Heart right ventricle (tissue), 16 donors: ENCODE data around the gene UBE3C. TPM values are rescaled to one million over a fixed set of nuclear protein-coding genes. Genes with fewer than 3 reads are reported as not detected.

Source experiments
- ATAC-seq, 8 donors: fragments of 200-7000 bp; cut with Tn5 transposase; one replicate each; pipeline ENCODE4 v1.9.1; 2020; ENCODE audit warnings: mild to moderate bottlenecking in 8 of 8, moderate library complexity in 8 of 8, moderate number of reproducible peaks in 1 of 8
- DNase-seq, 2 donors: peaks; one replicate each; pipeline ENCODE4 v3.0.0-alpha.2; 2020
- H3K27ac ChIP-seq, 10 donors: fragments of 200-600 bp; sonication (generic) in 2 of 10; one replicate each; pipeline versions ENCODE4 v1.5.0 to v1.8.0; 2020 to 2022; ENCODE audit warnings: mild to moderate bottlenecking in 3 of 10
- H3K27me3 ChIP-seq, 7 donors: fragments of 200-600 bp; one replicate each; pipeline ENCODE4 v1.8.0; 2021 to 2022; ENCODE audit warnings: mild to moderate bottlenecking in 2 of 7
- H3K36me3 ChIP-seq, 9 donors: fragments of 200-600 bp; sonication (generic) in 1 of 9; one replicate each; pipeline versions ENCODE4 v1.5.0 to v1.8.0; 2020 to 2022; ENCODE audit warnings: mild to moderate bottlenecking in 2 of 9
- H3K4me1 ChIP-seq, 9 donors: fragments of 200-600 bp; sonication (generic) in 1 of 9; one replicate each; pipeline versions ENCODE4 v1.5.0 to v1.8.0; 2020 to 2022; ENCODE audit warnings: mild to moderate bottlenecking in 4 of 9
- H3K4me3 ChIP-seq, 10 donors: fragments of 200-600 bp; sonication (generic) in 2 of 10; one replicate each; pipeline versions ENCODE4 v1.5.0 to v1.8.0; 2020 to 2022; ENCODE audit warnings: mild to moderate bottlenecking in 7 of 10, moderate library complexity in 2 of 10
- H3K9me3 ChIP-seq, 11 donors: fragments of 200-600 bp in 10 of 11; sonication (generic) in 2 of 11; one replicate each; pipeline versions ENCODE4 v1.5.0 to v1.8.0; 2013 to 2022; ENCODE audit warnings: mild to moderate bottlenecking in 2 of 11, control low read depth in 1 of 11, moderate library complexity in 1 of 11
- CTCF ChIP-seq, 9 donors: fragments of 200-600 bp; sonication (generic) in 2 of 9; IDR thresholded peaks; one replicate each; pipeline versions ENCODE4 v1.5.0 to v1.8.0; 2021 to 2022; ENCODE audit warnings: antibody characterized with exemption in 9 of 9, mild to moderate bottlenecking in 5 of 9, moderate library complexity in 1 of 9
- whole genome bisulfite sequencing, 2 donors: extraction: QIAGEN DNeasy Blood & Tissue Kit; methylation state at CpG; one replicate each; pipeline ENCODE4 v1.1.7; 2013; ENCODE audit warnings: inconsistent platforms in 1 of 2; 5-methylcytosine and 5-hydroxymethylcytosine counted together
- intact Hi-C, 10 donors: fragments of 100-400 bp; cut with DNase I; formaldehyde crosslinking; loops; one replicate each; pipeline versions ENCODE4 v1.11.1 to v1.14.2; 2022
- polyA plus RNA-seq, 2 donors: library from polyadenylated mRNA; stranded (reverse); fragments of 200-250 nt; gene quantifications; one replicate each; pipeline ENCODE4 v1.2.3, GENCODE V29; 2013
- total RNA-seq, 10 donors: library from RNA; stranded (reverse); fragmentation: NEBNext Ultra II Directional in 3 of 10; extraction: Animal tissue kit (Norgen Biotek cat#: 25700) in 3 of 10; gene quantifications; one replicate each; pipeline versions ENCODE4 v1.2.1 to v1.2.4, GENCODE V29; 2021 to 2023
- donor health status: Arrhythmogenic right ventricular cardiomyopathy.
- donor health status: ischemic (EF 13 %, LVEDD 7.1; RV severe dilation, severe dysfunction).
- donor health status: healthy with polysubstance abuse.
- donor health status: DM: no; HTN: yes; CAD: no.
- donor health status: DM: no; HTN: no; CAD: no.
- donor health status: ischemic (EF 25% LVEDD 6.9; RV normal size, moderate dysfunction).
- donor health status: ischemic (EF 25% LVEDD 5.7; RV mildly dilated, moderate dysfunction).
- donor health status: healthy.
- donor health status: DM: yes; HTN: yes; CAD: no.
- donor health status: Ischemic cardiomyopathy.
- donor health status: ischemic (EF 35%, LVEDD 5.7; RV mildly dilated, moderate dysfunction).
- donor health status: nonischemic (EF 11% LVEDD 7.7; RV severe dilation, severe dysfunction).
- donor health status: DM: yes; HTN: yes; CAD: no.
- donor health status: PGD.
- donor health status: ischemic (EF 29% LVEDD 5.4; RV normal size, mild dysfunction).
- donor health status: nonischemic (EF 23%, LVEDD 6.1; RV moderate dilation, normal function).

UBE3C gene
- total and polyA plus RNA-seq, 12 donors: 10.5 to 53.8 (median 48.8) TPM

DNA sequence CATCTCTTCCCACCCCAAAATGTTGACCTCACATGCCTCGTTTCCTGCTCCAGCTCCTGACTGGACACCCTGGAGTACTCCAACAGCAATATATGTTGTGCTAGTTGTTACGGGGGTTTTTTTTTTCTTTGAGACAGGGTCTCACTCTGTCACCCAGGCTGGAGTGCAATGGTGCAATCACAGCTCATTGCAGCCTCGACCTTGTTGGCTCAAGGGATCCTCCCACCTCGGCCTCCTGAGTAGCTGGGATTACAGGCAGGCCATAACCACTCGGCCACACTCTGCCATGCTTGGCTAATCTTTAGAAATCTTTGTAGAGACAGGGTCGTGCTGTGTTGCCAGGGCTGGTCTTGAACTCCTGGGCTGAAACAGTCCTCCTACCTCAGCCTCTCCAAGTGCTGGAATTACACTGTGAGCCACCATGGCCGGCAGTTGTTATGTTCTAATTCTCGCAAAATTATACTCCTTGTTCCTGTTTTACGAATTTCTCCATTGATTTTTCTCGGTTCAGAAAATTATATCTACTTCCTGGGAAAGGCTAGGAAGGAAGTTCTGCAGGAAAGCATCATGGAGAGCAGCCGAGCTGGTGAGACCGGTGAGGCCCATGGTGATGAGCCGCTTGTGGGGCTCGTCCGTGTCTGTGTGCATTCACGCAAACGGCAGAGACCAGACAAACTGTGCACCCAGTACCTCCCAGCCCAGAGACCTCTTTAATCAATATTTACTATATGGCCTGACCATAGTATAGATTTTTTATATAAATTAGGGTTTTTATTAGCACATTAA lies 145.7 kb downstream of the UBE3C start:
- TF ChIP-seq CTCF (IDR thresholded peaks at IDR 0.05): no peak
- DNase-seq (no peak), ATAC-seq (no peak)
- 82 to 92% methylated on average over 17 of the region's 17 CpGs for WGBS, 2 donors
- H3K9me3 ChIP-seq: peaks cover 0 to 13% (median 0%) of the 10 kb centered on the region in 11 donors
- no peaks in the 10 kb centered on the region for H3K36me3 ChIP-seq
- H3K4me3 ChIP-seq: no peak overlapping the region
- H3K4me1 ChIP-seq: peaks cover 0 to 11% (median 7%) of the 10 kb centered on the region in 9 donors
- peaks cover 0 to 12% (median 4%) of the 10 kb centered on the region in 7 donors for H3K27me3 ChIP-seq
- intact Hi-C loops: no loop called here
- no peak overlapping the region for H3K27ac ChIP-seq

DNA sequence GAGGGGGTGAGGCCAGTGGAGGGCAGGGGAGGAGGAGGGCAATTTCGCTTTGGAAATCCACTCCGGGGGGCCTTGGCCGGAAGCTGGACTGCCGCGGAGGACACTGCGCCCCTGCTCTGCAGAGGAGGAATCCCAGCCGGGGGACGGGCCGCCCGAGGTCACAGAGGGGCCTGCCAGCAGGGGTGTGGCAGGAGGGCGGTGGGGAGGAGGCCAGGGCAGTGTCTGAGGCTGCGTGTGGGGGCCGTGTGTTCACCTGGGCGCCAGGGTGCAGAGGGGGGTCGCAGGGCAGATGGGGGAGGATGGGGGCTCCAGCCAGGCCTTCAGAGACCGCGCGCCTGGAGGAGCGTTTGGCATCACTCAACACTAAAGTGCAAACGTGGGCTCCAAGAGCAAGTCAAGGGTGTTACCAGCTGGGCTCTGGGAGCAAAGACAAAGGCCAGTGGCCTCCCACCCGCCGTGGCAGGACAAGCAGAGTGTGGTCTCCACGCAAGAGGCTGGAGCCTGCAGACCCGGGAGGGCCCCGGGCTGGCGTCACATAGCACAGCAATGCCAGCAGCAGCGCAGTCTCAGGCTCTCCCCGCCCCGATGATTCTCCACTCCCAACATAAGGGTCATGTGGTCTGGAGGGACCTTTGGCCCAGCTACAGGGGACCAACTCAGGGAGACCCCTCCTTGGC lies 152.8 kb downstream of the UBE3C start:
- peaks cover 0 to 22% (median 0%) of the 10 kb centered on the region in 7 donors for H3K27me3 ChIP-seq
- ATAC-seq: no peak
- TF ChIP-seq CTCF (IDR thresholded peaks at IDR 0.05): no peak
- no peak overlapping the region for H3K27ac ChIP-seq
- 76 to 82% methylated on average over 29 of the region's 29 CpGs for WGBS, 2 donors
- DNase-seq: no peak
- no peaks in the 10 kb centered on the region for H3K9me3 ChIP-seq
- no peaks in the 10 kb centered on the region for H3K4me1 ChIP-seq
- no peaks in the 10 kb centered on the region for H3K36me3 ChIP-seq
- intact Hi-C loops: no loop called here
- no peak overlapping the region for H3K4me3 ChIP-seq

DNA sequence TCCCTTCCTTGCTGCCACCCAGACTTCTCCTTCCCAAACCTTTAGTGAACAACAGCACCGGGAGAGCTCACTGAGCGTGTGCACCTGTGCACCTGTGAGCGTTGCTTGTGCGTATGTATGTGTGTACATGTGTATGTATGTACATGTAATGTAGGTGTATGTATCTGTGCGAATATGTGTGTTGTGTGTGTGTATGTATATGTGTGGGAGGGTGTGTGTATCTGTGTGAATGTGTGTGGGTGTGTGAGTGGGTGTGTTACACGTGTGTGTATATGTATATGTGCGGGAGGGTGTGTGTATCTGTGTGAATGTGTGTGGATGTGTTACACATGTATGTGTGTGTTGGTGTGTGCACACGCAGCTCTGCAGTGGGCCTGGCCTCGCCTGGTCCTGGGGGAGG lies 153.5 kb downstream of the UBE3C start:
- WGBS, 2 donors: 93 to 96% methylated on average over 9 of the region's 9 CpGs
- Histone ChIP-seq H3K9me3 (no peaks in the 10 kb centered on the region), H3K27ac (no peak overlapping the region), H3K4me1 (no peaks in the 10 kb centered on the region), H3K36me3 (no peaks in the 10 kb centered on the region), H3K4me3 (no peak overlapping the region), H3K27me3 (peaks cover 0 to 22% (median 0%) of the 10 kb centered on the region in 7 donors)
- no peak for DNase-seq
- ATAC-seq: no peak
- intact Hi-C loops: no loop called here
- no peak for TF ChIP-seq CTCF (IDR thresholded peaks at IDR 0.05)

- no peak for TF ChIP-seq CTCF (IDR thresholded peaks at IDR 0.05)
- no peaks in the 10 kb centered on the region for H3K4me1 ChIP-seq
- H3K36me3 ChIP-seq: no peaks in the 10 kb centered on the region
- no peak overlapping the region for H3K4me3 ChIP-seq
- no peak overlapping the region for H3K27ac ChIP-seq
- ATAC-seq: peak in 2 of 8 donors; percentile 9 to 39
- intact Hi-C loops: no loop called here
- no peaks in the 10 kb centered on the region for H3K9me3 ChIP-seq
- H3K27me3 ChIP-seq: peaks cover 0 to 22% (median 0%) of the 10 kb centered on the region in 7 donors
- no peak for DNase-seq
- WGBS, 2 donors: 66 to 67% methylated on average over 32 of the region's 32 CpGs
Observed at GRCh38 chr7:157292770-157293412, 154.2 kb downstream of the UBE3C start.
